GM23338 (cell line): Measurements from ENCODE around the gene FHIT.

Source experiments
- CREB1 ChIP-seq: fragments of 250-450 bp; sonication (Bioruptor Pico); IDR thresholded peaks from 2 replicates; pipeline ENCODE4 v1.5.0; 2020; ENCODE audit warnings: low read depth, mild to moderate bottlenecking, moderate library complexity
- EZH2 ChIP-seq: fragments of 200-600 bp; sonication (generic); IDR thresholded peaks from one replicate; pipeline ENCODE4 v1.8.0; 2017; ENCODE audit warnings: antibody characterized with exemption, mild to moderate bottlenecking, low read depth; ENCODE audit not compliant: unreplicated experiment
- EZH2phosphoT487 ChIP-seq: fragments of 200-600 bp; sonication (generic); IDR thresholded peaks from one replicate; pipeline ENCODE4 v1.8.1; 2018; ENCODE audit warnings: antibody characterized with exemption; ENCODE audit not compliant: unreplicated experiment
- JUNB ChIP-seq: IDR thresholded peaks from one replicate; pipeline ENCODE4 v1.6.1; 2016; ENCODE audit warnings: antibody characterized with exemption; ENCODE audit not compliant: unreplicated experiment
- NANOG ChIP-seq: IDR thresholded peaks from 2 replicates; pipeline ENCODE4 v1.6.1; 2016; ENCODE audit warnings: antibody characterized with exemption, borderline replicate concordance
- POLR2AphosphoS5 ChIP-seq: IDR thresholded peaks from 2 replicates; pipeline ENCODE4 v1.6.1; 2016; ENCODE audit warnings: antibody characterized with exemption, low read depth
- STAT1 ChIP-seq: IDR thresholded peaks from one replicate; pipeline ENCODE4 v1.6.1; 2016; ENCODE audit warnings: antibody characterized with exemption; ENCODE audit not compliant: unreplicated experiment
- TF ChIP-seq, protein P1 (sequence below), 2 experiments: fragments of 200-600 bp in 1 of 2; sonication (generic) in 1 of 2; conservative IDR thresholded peaks; 2 replicates each; pipeline versions ENCODE4 v1.5.1 to v1.6.1; 2016 to 2017; ENCODE audit warnings: antibody characterized with exemption in 2 of 2, low read depth in 2 of 2, mild to moderate bottlenecking in 2 of 2, moderate library complexity in 1 of 2
- TF ChIP-seq, protein P2 (sequence below): IDR thresholded peaks from one replicate; pipeline ENCODE4 v1.6.1; 2018; ENCODE audit warnings: antibody characterized with exemption; ENCODE audit not compliant: unreplicated experiment
- TF ChIP-seq, protein P3 (sequence below): fragments of 250-450 bp; sonication (Bioruptor Pico); IDR thresholded peaks from 2 replicates; pipeline ENCODE4 v1.5.0; 2020; ENCODE audit warnings: mild to moderate bottlenecking, moderate library complexity

DNA sequence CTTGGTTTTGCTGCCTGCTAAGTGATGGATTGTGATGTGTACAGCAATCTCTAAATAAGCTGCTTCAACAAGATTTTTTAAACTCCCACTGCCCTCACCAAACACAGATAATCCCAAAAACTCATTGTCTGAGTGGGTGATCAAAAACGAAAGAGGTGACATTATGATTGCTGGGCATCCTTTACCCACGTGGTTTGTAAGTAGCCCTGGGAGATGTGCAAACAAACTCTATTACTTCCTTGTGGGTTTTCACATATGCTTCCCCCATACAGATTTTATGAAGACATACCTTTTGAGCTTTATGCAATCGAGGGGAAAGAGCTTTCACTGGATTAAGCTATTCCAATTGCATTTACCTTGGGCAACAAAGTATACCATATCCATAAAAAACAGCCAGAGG lies 1000.4 kb downstream of the FHIT start:
- TF ChIP-seq POLR2AphosphoS5 (no peak), CREB1 (CRISPR knock-in tag) (no peak), JUNB (no peak), EZH2 (no peak), EZH2phosphoT487 (no peak), STAT1 (no peak), NANOG (no peak)
- TF ChIP-seq, protein P1, sequence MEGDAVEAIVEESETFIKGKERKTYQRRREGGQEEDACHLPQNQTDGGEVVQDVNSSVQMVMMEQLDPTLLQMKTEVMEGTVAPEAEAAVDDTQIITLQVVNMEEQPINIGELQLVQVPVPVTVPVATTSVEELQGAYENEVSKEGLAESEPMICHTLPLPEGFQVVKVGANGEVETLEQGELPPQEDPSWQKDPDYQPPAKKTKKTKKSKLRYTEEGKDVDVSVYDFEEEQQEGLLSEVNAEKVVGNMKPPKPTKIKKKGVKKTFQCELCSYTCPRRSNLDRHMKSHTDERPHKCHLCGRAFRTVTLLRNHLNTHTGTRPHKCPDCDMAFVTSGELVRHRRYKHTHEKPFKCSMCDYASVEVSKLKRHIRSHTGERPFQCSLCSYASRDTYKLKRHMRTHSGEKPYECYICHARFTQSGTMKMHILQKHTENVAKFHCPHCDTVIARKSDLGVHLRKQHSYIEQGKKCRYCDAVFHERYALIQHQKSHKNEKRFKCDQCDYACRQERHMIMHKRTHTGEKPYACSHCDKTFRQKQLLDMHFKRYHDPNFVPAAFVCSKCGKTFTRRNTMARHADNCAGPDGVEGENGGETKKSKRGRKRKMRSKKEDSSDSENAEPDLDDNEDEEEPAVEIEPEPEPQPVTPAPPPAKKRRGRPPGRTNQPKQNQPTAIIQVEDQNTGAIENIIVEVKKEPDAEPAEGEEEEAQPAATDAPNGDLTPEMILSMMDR (conservative IDR thresholded peaks at IDR 0.05; ENCODE audit: low read depth in 2 of 2): no peak
- TF ChIP-seq, protein P2, sequence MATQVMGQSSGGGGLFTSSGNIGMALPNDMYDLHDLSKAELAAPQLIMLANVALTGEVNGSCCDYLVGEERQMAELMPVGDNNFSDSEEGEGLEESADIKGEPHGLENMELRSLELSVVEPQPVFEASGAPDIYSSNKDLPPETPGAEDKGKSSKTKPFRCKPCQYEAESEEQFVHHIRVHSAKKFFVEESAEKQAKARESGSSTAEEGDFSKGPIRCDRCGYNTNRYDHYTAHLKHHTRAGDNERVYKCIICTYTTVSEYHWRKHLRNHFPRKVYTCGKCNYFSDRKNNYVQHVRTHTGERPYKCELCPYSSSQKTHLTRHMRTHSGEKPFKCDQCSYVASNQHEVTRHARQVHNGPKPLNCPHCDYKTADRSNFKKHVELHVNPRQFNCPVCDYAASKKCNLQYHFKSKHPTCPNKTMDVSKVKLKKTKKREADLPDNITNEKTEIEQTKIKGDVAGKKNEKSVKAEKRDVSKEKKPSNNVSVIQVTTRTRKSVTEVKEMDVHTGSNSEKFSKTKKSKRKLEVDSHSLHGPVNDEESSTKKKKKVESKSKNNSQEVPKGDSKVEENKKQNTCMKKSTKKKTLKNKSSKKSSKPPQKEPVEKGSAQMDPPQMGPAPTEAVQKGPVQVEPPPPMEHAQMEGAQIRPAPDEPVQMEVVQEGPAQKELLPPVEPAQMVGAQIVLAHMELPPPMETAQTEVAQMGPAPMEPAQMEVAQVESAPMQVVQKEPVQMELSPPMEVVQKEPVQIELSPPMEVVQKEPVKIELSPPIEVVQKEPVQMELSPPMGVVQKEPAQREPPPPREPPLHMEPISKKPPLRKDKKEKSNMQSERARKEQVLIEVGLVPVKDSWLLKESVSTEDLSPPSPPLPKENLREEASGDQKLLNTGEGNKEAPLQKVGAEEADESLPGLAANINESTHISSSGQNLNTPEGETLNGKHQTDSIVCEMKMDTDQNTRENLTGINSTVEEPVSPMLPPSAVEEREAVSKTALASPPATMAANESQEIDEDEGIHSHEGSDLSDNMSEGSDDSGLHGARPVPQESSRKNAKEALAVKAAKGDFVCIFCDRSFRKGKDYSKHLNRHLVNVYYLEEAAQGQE: no peak
- TF ChIP-seq, protein P3, sequence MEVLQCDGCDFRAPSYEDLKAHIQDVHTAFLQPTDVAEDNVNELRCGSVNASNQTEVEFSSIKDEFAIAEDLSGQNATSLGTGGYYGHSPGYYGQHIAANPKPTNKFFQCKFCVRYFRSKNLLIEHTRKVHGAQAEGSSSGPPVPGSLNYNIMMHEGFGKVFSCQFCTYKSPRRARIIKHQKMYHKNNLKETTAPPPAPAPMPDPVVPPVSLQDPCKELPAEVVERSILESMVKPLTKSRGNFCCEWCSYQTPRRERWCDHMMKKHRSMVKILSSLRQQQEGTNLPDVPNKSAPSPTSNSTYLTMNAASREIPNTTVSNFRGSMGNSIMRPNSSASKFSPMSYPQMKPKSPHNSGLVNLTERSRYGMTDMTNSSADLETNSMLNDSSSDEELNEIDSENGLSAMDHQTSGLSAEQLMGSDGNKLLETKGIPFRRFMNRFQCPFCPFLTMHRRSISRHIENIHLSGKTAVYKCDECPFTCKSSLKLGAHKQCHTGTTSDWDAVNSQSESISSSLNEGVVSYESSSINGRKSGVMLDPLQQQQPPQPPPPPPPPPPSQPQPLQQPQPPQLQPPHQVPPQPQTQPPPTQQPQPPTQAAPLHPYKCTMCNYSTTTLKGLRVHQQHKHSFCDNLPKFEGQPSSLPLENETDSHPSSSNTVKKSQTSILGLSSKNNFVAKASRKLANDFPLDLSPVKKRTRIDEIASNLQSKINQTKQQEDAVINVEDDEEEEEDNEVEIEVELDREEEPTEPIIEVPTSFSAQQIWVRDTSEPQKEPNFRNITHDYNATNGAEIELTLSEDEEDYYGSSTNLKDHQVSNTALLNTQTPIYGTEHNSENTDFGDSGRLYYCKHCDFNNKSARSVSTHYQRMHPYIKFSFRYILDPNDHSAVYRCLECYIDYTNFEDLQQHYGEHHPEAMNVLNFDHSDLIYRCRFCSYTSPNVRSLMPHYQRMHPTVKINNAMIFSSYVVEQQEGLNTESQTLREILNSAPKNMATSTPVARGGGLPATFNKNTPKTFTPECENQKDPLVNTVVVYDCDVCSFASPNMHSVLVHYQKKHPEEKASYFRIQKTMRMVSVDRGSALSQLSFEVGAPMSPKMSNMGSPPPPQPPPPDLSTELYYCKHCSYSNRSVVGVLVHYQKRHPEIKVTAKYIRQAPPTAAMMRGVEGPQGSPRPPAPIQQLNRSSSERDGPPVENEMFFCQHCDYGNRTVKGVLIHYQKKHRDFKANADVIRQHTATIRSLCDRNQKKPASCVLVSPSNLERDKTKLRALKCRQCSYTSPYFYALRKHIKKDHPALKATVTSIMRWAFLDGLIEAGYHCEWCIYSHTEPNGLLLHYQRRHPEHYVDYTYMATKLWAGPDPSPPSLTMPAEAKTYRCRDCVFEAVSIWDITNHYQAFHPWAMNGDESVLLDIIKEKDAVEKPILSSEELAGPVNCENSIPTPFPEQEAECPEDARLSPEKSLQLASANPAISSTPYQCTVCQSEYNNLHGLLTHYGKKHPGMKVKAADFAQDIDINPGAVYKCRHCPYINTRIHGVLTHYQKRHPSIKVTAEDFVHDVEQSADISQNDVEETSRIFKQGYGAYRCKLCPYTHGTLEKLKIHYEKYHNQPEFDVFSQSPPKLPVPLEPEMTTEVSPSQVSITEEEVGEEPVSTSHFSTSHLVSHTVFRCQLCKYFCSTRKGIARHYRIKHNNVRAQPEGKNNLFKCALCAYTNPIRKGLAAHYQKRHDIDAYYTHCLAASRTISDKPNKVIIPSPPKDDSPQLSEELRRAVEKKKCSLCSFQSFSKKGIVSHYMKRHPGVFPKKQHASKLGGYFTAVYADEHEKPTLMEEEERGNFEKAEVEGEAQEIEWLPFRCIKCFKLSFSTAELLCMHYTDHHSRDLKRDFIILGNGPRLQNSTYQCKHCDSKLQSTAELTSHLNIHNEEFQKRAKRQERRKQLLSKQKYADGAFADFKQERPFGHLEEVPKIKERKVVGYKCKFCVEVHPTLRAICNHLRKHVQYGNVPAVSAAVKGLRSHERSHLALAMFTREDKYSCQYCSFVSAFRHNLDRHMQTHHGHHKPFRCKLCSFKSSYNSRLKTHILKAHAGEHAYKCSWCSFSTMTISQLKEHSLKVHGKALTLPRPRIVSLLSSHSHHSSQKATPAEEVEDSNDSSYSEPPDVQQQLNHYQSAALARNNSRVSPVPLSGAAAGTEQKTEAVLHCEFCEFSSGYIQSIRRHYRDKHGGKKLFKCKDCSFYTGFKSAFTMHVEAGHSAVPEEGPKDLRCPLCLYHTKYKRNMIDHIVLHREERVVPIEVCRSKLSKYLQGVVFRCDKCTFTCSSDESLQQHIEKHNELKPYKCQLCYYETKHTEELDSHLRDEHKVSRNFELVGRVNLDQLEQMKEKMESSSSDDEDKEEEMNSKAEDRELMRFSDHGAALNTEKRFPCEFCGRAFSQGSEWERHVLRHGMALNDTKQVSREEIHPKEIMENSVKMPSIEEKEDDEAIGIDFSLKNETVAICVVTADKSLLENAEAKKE (CRISPR knock-in tag): no peak
